Measurements from ENCODE around the gene FAM20A.

Gene FAM20A

DNA sequence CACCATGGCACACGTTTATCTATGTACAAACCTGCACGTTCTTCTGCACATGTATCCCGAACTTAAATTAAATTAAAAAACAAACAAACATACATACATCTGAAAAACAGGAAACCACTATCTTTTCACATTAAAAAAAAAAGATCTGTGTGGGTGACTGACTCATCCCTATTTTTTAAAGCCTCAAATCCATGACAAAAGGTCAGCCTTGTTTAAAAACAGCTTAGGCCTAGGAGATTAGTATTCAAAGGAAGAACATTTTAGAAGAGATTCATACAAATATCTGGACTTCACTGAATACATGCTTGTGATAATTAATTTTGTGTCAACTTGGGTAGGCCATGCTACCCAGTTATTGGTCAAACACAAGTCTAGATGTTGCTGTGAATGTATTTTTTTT lies 93.6 kb downstream of the FAM20A start:
- in situ Hi-C loops (cut with HindIII; ENCODE audit: low sequenced_read_pairs), result no loop called here
- no peak overlapping the region for H3K4me3 ChIP-seq (ENCODE audit: low read depth, low read length)
- DNase-seq (ENCODE audit: low read depth, low spot score), result no peak
- TF ChIP-seq, protein P1, sequence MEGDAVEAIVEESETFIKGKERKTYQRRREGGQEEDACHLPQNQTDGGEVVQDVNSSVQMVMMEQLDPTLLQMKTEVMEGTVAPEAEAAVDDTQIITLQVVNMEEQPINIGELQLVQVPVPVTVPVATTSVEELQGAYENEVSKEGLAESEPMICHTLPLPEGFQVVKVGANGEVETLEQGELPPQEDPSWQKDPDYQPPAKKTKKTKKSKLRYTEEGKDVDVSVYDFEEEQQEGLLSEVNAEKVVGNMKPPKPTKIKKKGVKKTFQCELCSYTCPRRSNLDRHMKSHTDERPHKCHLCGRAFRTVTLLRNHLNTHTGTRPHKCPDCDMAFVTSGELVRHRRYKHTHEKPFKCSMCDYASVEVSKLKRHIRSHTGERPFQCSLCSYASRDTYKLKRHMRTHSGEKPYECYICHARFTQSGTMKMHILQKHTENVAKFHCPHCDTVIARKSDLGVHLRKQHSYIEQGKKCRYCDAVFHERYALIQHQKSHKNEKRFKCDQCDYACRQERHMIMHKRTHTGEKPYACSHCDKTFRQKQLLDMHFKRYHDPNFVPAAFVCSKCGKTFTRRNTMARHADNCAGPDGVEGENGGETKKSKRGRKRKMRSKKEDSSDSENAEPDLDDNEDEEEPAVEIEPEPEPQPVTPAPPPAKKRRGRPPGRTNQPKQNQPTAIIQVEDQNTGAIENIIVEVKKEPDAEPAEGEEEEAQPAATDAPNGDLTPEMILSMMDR (IDR thresholded peaks at IDR 0.05; ENCODE audit: low read depth, low read length), result no peak

DNA sequence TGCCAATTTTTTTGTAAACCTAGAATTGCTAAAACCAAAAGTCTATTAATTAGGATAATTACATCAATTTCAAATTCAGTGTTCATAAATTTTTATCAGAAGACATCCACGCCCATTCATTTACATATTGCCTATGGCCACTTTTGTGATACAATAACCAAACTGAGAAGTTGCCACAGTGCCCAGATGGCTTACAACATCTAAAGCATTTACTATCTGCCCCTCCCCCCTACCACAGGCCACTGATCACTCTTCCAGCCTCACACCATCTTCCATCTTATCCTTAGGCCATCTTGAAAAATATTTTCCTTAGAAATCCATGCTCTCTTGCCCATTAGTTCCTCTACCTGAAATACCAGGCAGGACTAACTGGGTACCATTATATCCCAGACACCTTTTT lies 95.2 kb downstream of the FAM20A start:
- TF ChIP-seq, protein P1 (IDR thresholded peaks at IDR 0.05; ENCODE audit: low read depth, low read length), result no peak
- no peak for DNase-seq (ENCODE audit: low read depth, low spot score)
- in situ Hi-C loops (cut with HindIII; ENCODE audit: low sequenced_read_pairs), result no loop called here
- no peak overlapping the region for H3K4me3 ChIP-seq (ENCODE audit: low read depth, low read length)

DNA sequence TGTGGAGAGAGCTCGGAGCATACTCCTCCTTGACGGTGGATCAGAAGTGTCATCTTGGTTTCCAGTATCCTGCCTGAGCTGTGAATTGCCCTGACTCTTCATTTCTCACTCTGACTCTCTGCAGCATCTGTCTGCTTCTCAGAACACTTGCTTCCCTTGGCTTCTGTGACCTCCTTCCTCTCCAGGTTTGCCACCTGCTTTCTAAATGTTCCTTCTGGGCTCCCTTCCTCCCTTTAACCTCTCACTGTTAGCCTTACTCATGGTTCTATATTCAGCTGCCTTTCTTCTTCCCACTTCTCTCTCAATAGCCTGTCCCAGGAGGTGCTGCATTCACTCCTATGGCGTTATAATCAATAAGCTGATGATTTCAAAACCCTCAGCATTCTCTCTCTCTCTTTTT lies 100.1 kb downstream of the FAM20A start:
- DNase-seq (ENCODE audit: low read depth, low spot score), result no peak

DNA sequence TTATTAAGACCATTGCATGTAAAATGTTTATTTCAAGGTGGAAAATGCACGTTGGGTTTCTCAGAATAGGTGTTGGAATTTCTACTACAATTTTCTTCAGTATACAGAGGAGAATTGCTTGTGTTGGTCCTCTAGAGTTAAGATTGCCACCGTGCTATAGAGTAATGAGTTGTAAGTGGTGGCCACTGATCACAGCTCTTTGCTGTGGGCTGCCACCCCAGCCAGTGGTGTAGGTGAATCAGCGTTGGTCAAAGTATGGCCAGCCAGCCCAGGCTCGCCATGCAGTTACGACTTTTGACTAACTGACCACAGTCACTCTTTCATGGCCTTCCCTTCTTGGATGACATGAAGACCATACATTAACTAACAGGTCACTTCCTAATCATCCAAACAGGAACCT lies 101.6 kb downstream of the FAM20A start:
- no peak for DNase-seq (ENCODE audit: low read depth, low spot score)
- no peak overlapping the region for H3K4me3 ChIP-seq (ENCODE audit: low read depth, low read length)
- TF ChIP-seq, protein P1 (IDR thresholded peaks at IDR 0.05; ENCODE audit: low read depth, low read length), result no peak
- in situ Hi-C loops (cut with HindIII; ENCODE audit: low sequenced_read_pairs), result no loop called here

More for the DNA sequence above, 100.1 kb downstream of the FAM20A start:
- H3K4me3 ChIP-seq (ENCODE audit: low read depth, low read length), result no peak overlapping the region
- in situ Hi-C loops (cut with HindIII; ENCODE audit: low sequenced_read_pairs), result no loop called here
- TF ChIP-seq, protein P1 (IDR thresholded peaks at IDR 0.05; ENCODE audit: low read depth, low read length), result no peak

DNA sequence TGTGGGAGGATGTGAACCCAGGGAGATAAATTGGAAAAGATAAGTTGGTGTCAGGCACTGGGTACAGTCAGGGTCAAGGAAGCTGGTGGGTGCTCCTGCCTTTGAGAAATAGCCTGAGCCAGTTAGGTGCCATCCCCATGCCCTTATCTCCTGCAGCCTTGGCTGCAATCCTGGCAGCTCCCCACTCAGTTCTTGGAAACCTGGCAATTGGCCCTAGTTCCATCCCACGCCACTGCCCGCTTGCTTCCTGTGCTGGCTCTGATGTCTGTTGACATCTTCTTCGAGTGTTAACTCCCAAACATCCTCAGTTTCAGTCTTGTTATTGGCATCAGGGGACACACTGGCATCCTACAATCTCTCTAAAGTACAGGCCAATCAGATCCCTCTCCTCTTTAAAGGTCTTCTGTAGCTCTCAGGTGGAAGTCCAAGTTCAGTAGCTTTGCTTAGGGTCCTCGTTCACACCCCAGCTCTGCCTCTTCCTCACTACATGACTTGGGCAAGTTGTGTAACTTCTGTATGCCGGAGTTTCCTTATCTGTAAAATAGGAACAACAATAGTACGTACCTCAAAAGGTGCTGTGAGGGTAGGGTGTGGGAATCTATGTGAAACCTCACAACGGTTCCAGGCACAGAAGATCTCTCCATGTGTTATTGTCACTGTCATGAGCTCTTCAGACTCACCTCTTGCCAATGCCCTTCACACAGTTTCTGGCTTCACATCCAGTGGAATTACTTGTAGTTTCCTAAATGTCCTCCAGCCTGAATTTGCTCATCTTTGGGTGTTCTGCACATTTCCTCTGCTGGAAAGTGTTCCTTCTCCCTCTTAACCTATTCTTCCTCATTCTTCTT lies 102.5 kb downstream of the FAM20A start:
- in situ Hi-C loops (cut with HindIII; ENCODE audit: low sequenced_read_pairs), result no loop called here
- H3K4me3 ChIP-seq (ENCODE audit: low read depth, low read length), result no peak overlapping the region
- TF ChIP-seq, protein P1 (IDR thresholded peaks at IDR 0.05; ENCODE audit: low read depth, low read length), result no peak
- DNase-seq (ENCODE audit: low read depth, low spot score), result no peak

DNA sequence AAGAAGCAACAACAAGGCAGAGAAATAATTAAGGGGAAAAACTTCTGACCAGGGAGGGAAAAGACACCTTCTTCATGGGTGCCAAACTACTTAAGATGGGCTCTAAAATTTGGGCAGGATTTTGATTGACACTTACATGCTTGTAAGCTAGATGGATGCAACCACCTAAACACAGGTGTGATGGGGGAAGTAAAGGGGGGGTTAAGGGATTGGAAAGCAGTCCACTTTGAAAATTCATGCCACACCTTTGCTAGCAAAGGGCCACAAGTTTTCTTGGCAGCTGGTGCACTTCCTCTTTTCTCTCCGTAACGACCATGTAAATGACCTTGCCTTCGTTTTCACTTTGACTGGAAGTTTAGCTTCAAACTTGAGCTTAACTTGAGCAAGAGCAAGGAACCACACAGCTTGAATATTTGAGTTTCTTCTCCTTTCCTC lies 103.3 kb downstream of the FAM20A start:
- TF ChIP-seq, protein P1 (IDR thresholded peaks at IDR 0.05; ENCODE audit: low read depth, low read length), result no peak
- in situ Hi-C loops (cut with HindIII; ENCODE audit: low sequenced_read_pairs), result no loop called here
- DNase-seq (ENCODE audit: low read depth, low spot score), result no peak
- H3K4me3 ChIP-seq (ENCODE audit: low read depth, low read length), result no peak overlapping the region

Measured in astrocyte of the spinal cord (primary cell).